ENCODE results near the gene TAF1B.

Gene TAF1B

GRCh38 chr2:9808334-9809063 lies 34.8 kb upstream of the TAF1B start:
- no CpG with 5 or more reads among the region's 19 CpGs for WGBS (ENCODE audit: insufficient coverage, insufficient read length)
- Histone ChIP-seq H3K4me1 (ENCODE audit: control insufficient read depth, insufficient read depth, low read length) (no peaks in the 10 kb centered on the region), H3K4me3 (ENCODE audit: low read length) (no peak overlapping the region), H3K9me3 (ENCODE audit: control insufficient read depth, insufficient read depth, low read length) (no peaks in the 10 kb centered on the region), H3K36me3 (ENCODE audit: control insufficient read depth, insufficient read depth, low read length) (no peaks in the 10 kb centered on the region), H3K27me3 (ENCODE audit: control insufficient read depth, insufficient read depth, low read length) (no peaks in the 10 kb centered on the region), H3K27ac (ENCODE audit: low read length) (no peak overlapping the region)
- DNase-seq (ENCODE audit: low read depth, low spot score), result no peak

GRCh38 chr2:9809064-9809356 lies 34.3 kb upstream of the TAF1B start:
- Histone ChIP-seq H3K27me3 (ENCODE audit: control insufficient read depth, insufficient read depth, low read length) (no peaks in the 10 kb centered on the region), H3K4me3 (ENCODE audit: low read length) (no peak overlapping the region), H3K9me3 (ENCODE audit: control insufficient read depth, insufficient read depth, low read length) (no peaks in the 10 kb centered on the region), H3K27ac (ENCODE audit: low read length) (no peak overlapping the region), H3K36me3 (ENCODE audit: control insufficient read depth, insufficient read depth, low read length) (no peaks in the 10 kb centered on the region), H3K4me1 (ENCODE audit: control insufficient read depth, insufficient read depth, low read length) (no peaks in the 10 kb centered on the region)
- WGBS (ENCODE audit: insufficient coverage, insufficient read length), result no CpG with 5 or more reads among the region's 4 CpGs
- no peak for DNase-seq (ENCODE audit: low read depth, low spot score)

- no CpG with 5 or more reads among the region's 15 CpGs for WGBS (ENCODE audit: insufficient coverage, insufficient read length)
- no peaks in the 10 kb centered on the region for H3K4me1 ChIP-seq (ENCODE audit: control insufficient read depth, insufficient read depth, low read length)
- no peak overlapping the region for H3K27ac ChIP-seq (ENCODE audit: low read length)
- H3K27me3 ChIP-seq (ENCODE audit: control insufficient read depth, insufficient read depth, low read length), result no peaks in the 10 kb centered on the region
- H3K4me3 ChIP-seq (ENCODE audit: low read length), result no peak overlapping the region
- H3K36me3 ChIP-seq (ENCODE audit: control insufficient read depth, insufficient read depth, low read length), result no peaks in the 10 kb centered on the region
- no peak for DNase-seq (ENCODE audit: low read depth, low spot score)
- H3K9me3 ChIP-seq (ENCODE audit: control insufficient read depth, insufficient read depth, low read length), result no peaks in the 10 kb centered on the region
Measured at GRCh38 chr2:9809448-9810088, 33.7 kb upstream of the TAF1B start.

- no CpG with 5 or more reads among the region's 5 CpGs for WGBS (ENCODE audit: insufficient coverage, insufficient read length)
- no peak overlapping the region for H3K4me3 ChIP-seq (ENCODE audit: low read length)
- no peak for DNase-seq (ENCODE audit: low read depth, low spot score)
- no peak overlapping the region for H3K27ac ChIP-seq (ENCODE audit: low read length)
- no peaks in the 10 kb centered on the region for H3K4me1 ChIP-seq (ENCODE audit: control insufficient read depth, insufficient read depth, low read length)
- H3K36me3 ChIP-seq (ENCODE audit: control insufficient read depth, insufficient read depth, low read length), result no peaks in the 10 kb centered on the region
- H3K9me3 ChIP-seq (ENCODE audit: control insufficient read depth, insufficient read depth, low read length), result no peaks in the 10 kb centered on the region
- H3K27me3 ChIP-seq (ENCODE audit: control insufficient read depth, insufficient read depth, low read length), result no peaks in the 10 kb centered on the region
Measured at GRCh38 chr2:9811216-9811615, 32.1 kb upstream of the TAF1B start.

GRCh38 chr2:9811679-9812511 lies 31.4 kb upstream of the TAF1B start:
- Histone ChIP-seq H3K4me3 (ENCODE audit: low read length) (no peak overlapping the region), H3K27me3 (ENCODE audit: control insufficient read depth, insufficient read depth, low read length) (no peaks in the 10 kb centered on the region), H3K4me1 (ENCODE audit: control insufficient read depth, insufficient read depth, low read length) (no peaks in the 10 kb centered on the region), H3K36me3 (ENCODE audit: control insufficient read depth, insufficient read depth, low read length) (no peaks in the 10 kb centered on the region), H3K27ac (ENCODE audit: low read length) (no peak overlapping the region), H3K9me3 (ENCODE audit: control insufficient read depth, insufficient read depth, low read length) (no peaks in the 10 kb centered on the region)
- DNase-seq (ENCODE audit: low read depth, low spot score), result no peak
- WGBS (ENCODE audit: insufficient coverage, insufficient read length), result no CpG with 5 or more reads among the region's 27 CpGs

- Histone ChIP-seq H3K4me1 (ENCODE audit: control insufficient read depth, insufficient read depth, low read length) (no peaks in the 10 kb centered on the region), H3K9me3 (ENCODE audit: control insufficient read depth, insufficient read depth, low read length) (no peaks in the 10 kb centered on the region), H3K4me3 (ENCODE audit: low read length) (no peak overlapping the region), H3K36me3 (ENCODE audit: control insufficient read depth, insufficient read depth, low read length) (no peaks in the 10 kb centered on the region), H3K27me3 (ENCODE audit: control insufficient read depth, insufficient read depth, low read length) (no peaks in the 10 kb centered on the region), H3K27ac (ENCODE audit: low read length) (no peak overlapping the region)
- DNase-seq (ENCODE audit: low read depth, low spot score), result no peak
- WGBS (ENCODE audit: insufficient coverage, insufficient read length), result no CpG with 5 or more reads among the region's 10 CpGs
Measured at GRCh38 chr2:9812945-9813311, 30.3 kb upstream of the TAF1B start.

- no peaks in the 10 kb centered on the region for H3K36me3 ChIP-seq (ENCODE audit: control insufficient read depth, insufficient read depth, low read length)
- no peaks in the 10 kb centered on the region for H3K9me3 ChIP-seq (ENCODE audit: control insufficient read depth, insufficient read depth, low read length)
- no CpG with 5 or more reads among the region's 24 CpGs for WGBS (ENCODE audit: insufficient coverage, insufficient read length)
- H3K4me1 ChIP-seq (ENCODE audit: control insufficient read depth, insufficient read depth, low read length), result no peaks in the 10 kb centered on the region
- H3K27ac ChIP-seq (ENCODE audit: low read length), result no peak overlapping the region
- H3K4me3 ChIP-seq (ENCODE audit: low read length), result no peak overlapping the region
- no peaks in the 10 kb centered on the region for H3K27me3 ChIP-seq (ENCODE audit: control insufficient read depth, insufficient read depth, low read length)
- DNase-seq (ENCODE audit: low read depth, low spot score), result peak; percentile 75
Measured at GRCh38 chr2:9813312-9814128, 29.8 kb upstream of the TAF1B start.

- Histone ChIP-seq H3K27ac (ENCODE audit: low read length) (no peak overlapping the region), H3K4me1 (ENCODE audit: control insufficient read depth, insufficient read depth, low read length) (no peaks in the 10 kb centered on the region), H3K9me3 (ENCODE audit: control insufficient read depth, insufficient read depth, low read length) (no peaks in the 10 kb centered on the region), H3K27me3 (ENCODE audit: control insufficient read depth, insufficient read depth, low read length) (no peaks in the 10 kb centered on the region), H3K36me3 (ENCODE audit: control insufficient read depth, insufficient read depth, low read length) (no peaks in the 10 kb centered on the region), H3K4me3 (ENCODE audit: low read length) (no peak overlapping the region)
- no peak for DNase-seq (ENCODE audit: low read depth, low spot score)
- no CpG with 5 or more reads among the region's 24 CpGs for WGBS (ENCODE audit: insufficient coverage, insufficient read length)
Measured at GRCh38 chr2:9814129-9814868, 29.0 kb upstream of the TAF1B start.

- WGBS (ENCODE audit: insufficient coverage, insufficient read length), result no CpG with 5 or more reads among the region's 4 CpGs
- no peaks in the 10 kb centered on the region for H3K9me3 ChIP-seq (ENCODE audit: control insufficient read depth, insufficient read depth, low read length)
- no peak for DNase-seq (ENCODE audit: low read depth, low spot score)
- H3K4me1 ChIP-seq (ENCODE audit: control insufficient read depth, insufficient read depth, low read length), result peaks cover 3% of the 10 kb centered on the region; the same call in 1 of the 2 replicates
- no peaks in the 10 kb centered on the region for H3K27me3 ChIP-seq (ENCODE audit: control insufficient read depth, insufficient read depth, low read length)
- no peaks in the 10 kb centered on the region for H3K36me3 ChIP-seq (ENCODE audit: control insufficient read depth, insufficient read depth, low read length)
- H3K27ac ChIP-seq (ENCODE audit: low read length), result no peak overlapping the region
- H3K4me3 ChIP-seq (ENCODE audit: low read length), result no peak overlapping the region
Measured at GRCh38 chr2:9815076-9815475, 28.2 kb upstream of the TAF1B start.

All from iPS DF 6.9 (cell line).